ENCODE results near the gene PLSCR3. TPM values are rescaled to one million over a fixed set of nuclear protein-coding genes. Genes with fewer than 3 reads are reported as not detected.

Gene PLSCR3
- total and polyA plus RNA-seq, 2 experiments from 2014 or later = 30.0 to 34.3 TPM

GRCh38 chr17:7384489-7385081, 9.7 kb downstream of the PLSCR3 start:
- H3K27me3 Mint-ChIP-seq (ENCODE audit: insufficient read depth, low read depth, poor library complexity) = peaks cover 37% of the 10 kb centered on the region
- Histone ChIP-seq H4K20me1 (replicated peaks; ENCODE audit: insufficient read depth) (no peaks in the 10 kb centered on the region; the same call in 1 of the 2 replicates), H3K27me3 (ENCODE audit: insufficient read depth) (peaks cover 36% of the 10 kb centered on the region), H3F3A (replicated peaks; ENCODE audit: low read depth) (peaks cover 20% of the 10 kb centered on the region; the same call in 1 of the 2 replicates), H3K4me3 (peak overlapping the region; percentile 74), H3K4me1 (ENCODE audit: insufficient read depth) (peaks cover 17% of the 10 kb centered on the region), H3K79me2 (replicated peaks; ENCODE audit: insufficient read depth) (no peaks in the 10 kb centered on the region), H3K9me2 (ENCODE audit: insufficient read depth) (no peaks in the 10 kb centered on the region), H2AFZ (peak overlapping the region; percentile 81; the same call in 1 of the 2 replicates), H3K4me2 (peak overlapping the region; percentile 95), H3K27ac (ENCODE audit: low read depth) (no peak overlapping the region), H3K36me3 (ENCODE audit: insufficient read depth) (no peaks in the 10 kb centered on the region; the same call in 1 of the 2 replicates)
- H3K9me3 Mint-ChIP-seq = no peaks in the 10 kb centered on the region
- peaks cover 7% of the 10 kb centered on the region for H3K36me3 Mint-ChIP-seq (ENCODE audit: low read depth)
- DNase-seq (ENCODE audit: low spot score) (peak; percentile 44), ATAC-seq (peak; percentile 6)
- peaks cover 21% of the 10 kb centered on the region for H3K4me1 Mint-ChIP-seq
- TF ChIP-seq ZNF331 (CRISPR knock-in tag; IDR thresholded peaks at IDR 0.05; ENCODE audit: low read depth) (no peak), JUNB (IDR thresholded peaks at IDR 0.05; ENCODE audit: unreplicated experiment) (no peak), REST (IDR thresholded peaks at IDR 0.05; ENCODE audit: unreplicated experiment) (no peak), EZH2 (IDR thresholded peaks at IDR 0.05; ENCODE audit: low read depth, unreplicated experiment) (no peak), NANOG (IDR thresholded peaks at IDR 0.05; ENCODE audit: borderline replicate concordance) (no peak), POLR2AphosphoS5 (IDR thresholded peaks at IDR 0.05; ENCODE audit: low read depth) (no peak; the same call in 1 of the 2 replicates)
- TF ChIP-seq, protein P1, sequence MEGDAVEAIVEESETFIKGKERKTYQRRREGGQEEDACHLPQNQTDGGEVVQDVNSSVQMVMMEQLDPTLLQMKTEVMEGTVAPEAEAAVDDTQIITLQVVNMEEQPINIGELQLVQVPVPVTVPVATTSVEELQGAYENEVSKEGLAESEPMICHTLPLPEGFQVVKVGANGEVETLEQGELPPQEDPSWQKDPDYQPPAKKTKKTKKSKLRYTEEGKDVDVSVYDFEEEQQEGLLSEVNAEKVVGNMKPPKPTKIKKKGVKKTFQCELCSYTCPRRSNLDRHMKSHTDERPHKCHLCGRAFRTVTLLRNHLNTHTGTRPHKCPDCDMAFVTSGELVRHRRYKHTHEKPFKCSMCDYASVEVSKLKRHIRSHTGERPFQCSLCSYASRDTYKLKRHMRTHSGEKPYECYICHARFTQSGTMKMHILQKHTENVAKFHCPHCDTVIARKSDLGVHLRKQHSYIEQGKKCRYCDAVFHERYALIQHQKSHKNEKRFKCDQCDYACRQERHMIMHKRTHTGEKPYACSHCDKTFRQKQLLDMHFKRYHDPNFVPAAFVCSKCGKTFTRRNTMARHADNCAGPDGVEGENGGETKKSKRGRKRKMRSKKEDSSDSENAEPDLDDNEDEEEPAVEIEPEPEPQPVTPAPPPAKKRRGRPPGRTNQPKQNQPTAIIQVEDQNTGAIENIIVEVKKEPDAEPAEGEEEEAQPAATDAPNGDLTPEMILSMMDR (conservative IDR thresholded peaks at IDR 0.05; ENCODE audit: low read depth in 2 of 2) = no peak
- H3K27ac Mint-ChIP-seq = no peak overlapping the region
- H3K4me3 Mint-ChIP-seq = peak overlapping the region; percentile 66

DNA sequence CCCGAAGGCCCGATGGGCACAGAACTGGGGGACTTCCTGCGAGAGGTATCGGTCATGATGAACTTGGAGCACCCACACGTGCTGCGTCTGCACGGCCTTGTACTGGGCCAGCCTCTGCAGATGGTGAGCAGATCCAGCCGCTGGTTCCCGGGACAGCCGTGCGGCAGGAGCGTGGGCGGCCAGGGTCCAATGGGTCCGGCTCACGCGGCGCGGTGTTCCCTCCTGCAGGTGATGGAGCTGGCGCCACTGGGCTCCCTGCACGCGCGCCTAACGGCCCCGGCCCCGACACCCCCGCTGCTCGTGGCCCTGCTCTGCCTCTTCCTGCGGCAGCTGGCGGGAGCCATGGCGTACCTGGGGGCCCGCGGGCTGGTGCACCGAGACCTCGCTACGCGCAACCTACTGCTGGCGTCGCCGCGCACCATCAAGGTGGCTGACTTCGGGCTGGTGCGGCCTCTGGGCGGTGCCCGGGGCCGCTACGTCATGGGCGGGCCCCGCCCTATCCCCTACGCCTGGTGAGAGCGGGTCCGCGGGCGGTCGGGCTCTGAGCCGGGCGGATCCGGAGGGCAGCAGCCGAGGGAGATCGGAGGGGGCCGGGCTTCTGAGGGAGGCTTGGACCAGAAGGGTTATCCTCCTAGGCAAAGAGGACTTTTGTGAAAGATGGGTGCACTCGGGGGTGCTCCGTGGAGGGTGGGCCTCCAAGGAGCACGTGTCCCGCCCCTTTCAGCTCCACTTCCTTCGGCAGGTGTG, 10.4 kb downstream of the PLSCR3 start:
- H3K36me3 Mint-ChIP-seq (ENCODE audit: low read depth) = peaks cover 7% of the 10 kb centered on the region; the same call in 2 of the 3 replicates
- no peaks in the 10 kb centered on the region; the same call in 1 of the 2 replicates for H4K20me1 ChIP-seq (replicated peaks; ENCODE audit: insufficient read depth)
- H3K4me3 Mint-ChIP-seq = peak overlapping the region; percentile 66; the same call in 2 of the 3 replicates
- peak; percentile 91 for DNase-seq (ENCODE audit: low spot score)
- peaks cover 17% of the 10 kb centered on the region for H3K4me1 ChIP-seq (ENCODE audit: insufficient read depth)
- H3K36me3 ChIP-seq (ENCODE audit: insufficient read depth) = no peaks in the 10 kb centered on the region; the same call in 1 of the 2 replicates
- H3K27ac ChIP-seq (ENCODE audit: low read depth) = no peak overlapping the region
- H3K27me3 ChIP-seq (ENCODE audit: insufficient read depth) = peaks cover 42% of the 10 kb centered on the region
- H3K4me2 ChIP-seq = peak overlapping the region; percentile 95
- H2AFZ ChIP-seq = peak overlapping the region; percentile 81; the same call in 1 of the 2 replicates
- H3K4me1 Mint-ChIP-seq = peaks cover 21% of the 10 kb centered on the region
- H3K9me2 ChIP-seq (ENCODE audit: insufficient read depth) = no peaks in the 10 kb centered on the region
- H3K4me3 ChIP-seq = peak overlapping the region; percentile 74
- ATAC-seq = peak; percentile 88
- H3K27me3 Mint-ChIP-seq (ENCODE audit: insufficient read depth, low read depth, poor library complexity) = peaks cover 40% of the 10 kb centered on the region
- no peak overlapping the region for H3K27ac Mint-ChIP-seq
- H3K9me3 Mint-ChIP-seq = peaks cover 6% of the 10 kb centered on the region
- H3K79me2 ChIP-seq (replicated peaks; ENCODE audit: insufficient read depth) = no peaks in the 10 kb centered on the region
- H3F3A ChIP-seq (replicated peaks; ENCODE audit: low read depth) = peaks cover 20% of the 10 kb centered on the region; the same call in 1 of the 2 replicates
- TF ChIP-seq, protein P1 (conservative IDR thresholded peaks at IDR 0.05; ENCODE audit: low read depth in 2 of 2) = no peak
- TF ChIP-seq REST (IDR thresholded peaks at IDR 0.05; ENCODE audit: unreplicated experiment) (peak; percentile 9), CREB1 (CRISPR knock-in tag; IDR thresholded peaks at IDR 0.05; ENCODE audit: low read depth) (peak; percentile 88), EZH2 (IDR thresholded peaks at IDR 0.05; ENCODE audit: low read depth, unreplicated experiment) (no peak), POLR2AphosphoS5 (IDR thresholded peaks at IDR 0.05; ENCODE audit: low read depth) (peak; percentile 76), JUNB (IDR thresholded peaks at IDR 0.05; ENCODE audit: unreplicated experiment) (no peak), NANOG (IDR thresholded peaks at IDR 0.05; ENCODE audit: borderline replicate concordance) (no peak), ZNF331 (CRISPR knock-in tag; IDR thresholded peaks at IDR 0.05; ENCODE audit: low read depth) (no peak)

All from GM23338 (cell line).